Activated naive CD8-positive, alpha-beta T cell treated with anti-CD3 and anti-CD28 coated beads, Interleukin-2, amount 50 U/mL, for 16 hours (primary cell): ENCODE results near the gene DHRS12.

Experiments used
- DNase-seq: peaks from one replicate; pipeline ENCODE4 v3.0.0-alpha.2; 2020; ENCODE audit warnings: low read depth, low spot score

Gene DHRS12

GRCh38 chr13:51728275-51728673, 75.7 kb downstream of the DHRS12 start:
- no peak for DNase-seq

GRCh38 chr13:51727634-51728274, 76.2 kb downstream of the DHRS12 start:
- no peak for DNase-seq

DNA sequence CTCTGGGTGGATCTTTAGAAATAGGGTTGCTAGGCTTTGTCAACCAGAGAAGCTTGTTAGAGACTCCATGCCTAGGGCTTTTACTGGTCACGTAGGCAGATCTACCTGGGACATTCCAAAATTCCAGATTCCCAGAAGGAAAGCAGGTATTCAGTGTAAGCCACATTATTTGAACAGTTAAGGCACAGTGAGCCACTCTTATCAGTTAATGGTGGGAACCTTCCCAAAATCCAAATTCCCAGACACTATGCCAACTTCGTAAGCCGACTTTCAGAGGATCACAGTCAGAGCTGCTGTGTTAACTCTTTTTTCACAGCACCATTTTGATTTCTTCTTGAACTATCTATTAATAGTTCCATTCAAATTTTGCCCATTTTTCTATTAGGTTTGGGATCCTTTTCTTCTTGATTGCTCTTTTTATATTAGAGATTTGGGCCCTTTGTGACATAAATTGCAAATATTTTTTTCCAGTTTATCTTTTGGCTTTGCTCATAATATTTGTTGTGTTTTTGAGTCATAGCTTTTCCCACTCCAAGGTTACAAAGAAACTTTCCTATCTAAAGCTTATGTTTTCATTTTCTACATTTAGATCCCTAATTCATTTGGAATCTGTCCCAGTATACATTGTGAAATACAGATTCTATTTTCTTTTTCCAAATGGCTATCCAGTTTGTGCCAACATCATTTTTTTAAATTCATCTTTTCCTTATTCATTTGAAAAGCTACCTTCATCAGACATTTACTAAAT, 77.3 kb downstream of the DHRS12 start:
- no peak for DNase-seq

DNA sequence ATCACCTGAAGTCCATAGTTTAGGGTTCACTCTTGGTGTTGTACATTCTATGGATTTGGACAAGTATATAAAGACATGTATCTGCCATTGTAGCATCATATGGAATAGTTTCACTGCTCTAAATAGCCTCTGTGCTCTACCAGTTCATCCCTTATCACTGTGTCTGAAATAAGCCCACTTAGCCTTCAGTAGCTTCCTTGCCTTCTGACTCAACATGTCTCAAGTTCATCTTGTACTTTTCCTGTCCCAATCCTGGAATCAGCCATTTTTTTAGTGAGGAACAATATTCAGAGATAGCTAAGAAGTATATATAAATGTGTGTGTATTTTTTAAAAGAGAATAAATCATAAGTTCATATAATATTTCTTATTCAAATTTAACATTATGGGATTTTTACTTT, 79.2 kb downstream of the DHRS12 start:
- no peak for DNase-seq

GRCh38 chr13:51723529-51723928, 80.4 kb downstream of the DHRS12 start:
- DNase-seq: no peak

DNA sequence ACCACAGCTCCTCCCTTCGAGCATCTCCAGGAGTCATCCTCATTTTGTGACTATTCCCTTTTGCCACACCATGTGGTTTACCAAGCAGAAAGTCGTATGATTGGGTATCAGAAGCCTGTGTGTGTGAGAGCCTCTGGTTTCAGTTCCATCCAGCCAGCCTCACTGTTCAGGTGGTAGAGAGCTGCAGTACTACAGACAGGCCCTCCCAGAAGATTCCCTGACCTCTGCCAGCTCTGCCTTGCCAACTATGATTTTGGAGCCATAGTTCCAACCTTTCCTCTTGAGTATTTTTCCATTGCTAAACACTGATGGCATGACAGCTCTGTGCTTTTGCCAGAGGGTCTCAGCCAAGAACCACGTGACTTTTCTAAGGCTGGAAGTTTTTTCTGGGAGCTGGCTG, 82.5 kb downstream of the DHRS12 start:
- no peak for DNase-seq

DNA sequence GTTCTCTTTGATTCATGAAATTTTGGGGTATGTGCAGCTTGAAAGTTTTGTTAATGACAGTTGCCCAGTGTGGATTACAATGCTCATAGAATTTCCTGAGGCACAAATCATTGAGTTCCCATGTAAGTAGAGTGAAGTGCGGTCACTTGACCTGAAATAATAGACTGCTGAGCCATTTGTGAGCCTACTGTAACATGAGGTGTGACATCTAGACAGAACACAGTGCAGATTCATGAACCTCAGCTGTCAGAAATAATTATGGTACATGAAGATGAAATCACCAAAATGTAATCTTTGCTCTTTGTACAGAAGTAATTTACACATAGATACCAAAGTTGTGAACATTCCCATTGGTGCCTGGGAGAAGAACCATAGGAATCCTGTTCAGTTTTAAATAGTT, 84.6 kb downstream of the DHRS12 start:
- no peak for DNase-seq
